Fibroblast of mammary gland (primary cell): ENCODE data around the gene ZNF747.
"Not testable (repeated sequence)": the region's sequence is repeated elsewhere in the genome, so short reads cannot be mapped to it uniquely, and the experiment has no call there.

Experiments
- DNase-seq: peaks from one replicate; pipeline ENCODE4 v3.0.0-alpha.2; 2010; ENCODE audit warnings: low read depth
- H3K4me3 ChIP-seq: 2 replicates; pipeline ENCODE4 v1.5.1; 2011; ENCODE audit warnings: low read depth, mild to moderate bottlenecking, low read length, moderate library complexity; ENCODE audit not compliant: control insufficient read depth
- CTCF ChIP-seq: conservative IDR thresholded peaks from 2 replicates; pipeline ENCODE4 v1.5.1; 2011; ENCODE audit warnings: low read depth, low read length, inconsistent platforms; ENCODE audit not compliant: control insufficient read depth, insufficient read depth

The ZNF747 gene

GRCh38 chr16:30552956-30553355 lies 18.3 kb upstream of the ZNF747 start:
- TF ChIP-seq CTCF, result no peak
- no peak for DNase-seq
- H3K4me3 ChIP-seq, result no peak overlapping the region

- no peak overlapping the region for H3K4me3 ChIP-seq
- no peak for TF ChIP-seq CTCF
- DNase-seq, result no peak
Observed at GRCh38 chr16:30551781-30552180, 17.1 kb upstream of the ZNF747 start.

GRCh38 chr16:30548416-30549253 lies 14.0 kb upstream of the ZNF747 start:
- no peak for DNase-seq
- no peak overlapping the region for H3K4me3 ChIP-seq
- TF ChIP-seq CTCF, result no peak

GRCh38 chr16:30546115-30546514 lies 11.5 kb upstream of the ZNF747 start:
- H3K4me3 ChIP-seq, result no peak overlapping the region
- no peak for TF ChIP-seq CTCF
- DNase-seq, result no peak

- TF ChIP-seq CTCF, result no peak
- no peak for DNase-seq
- no peak overlapping the region for H3K4me3 ChIP-seq
Observed at GRCh38 chr16:30543067-30543466, 8.4 kb upstream of the ZNF747 start.

- no peak for TF ChIP-seq CTCF
- no peak overlapping the region for H3K4me3 ChIP-seq
- DNase-seq, result peak; percentile 81
Observed at GRCh38 chr16:30541502-30542329, 7.1 kb upstream of the ZNF747 start.

- not testable (repeated sequence) for H3K4me3 ChIP-seq, DNase-seq
Observed at GRCh38 chr16:30540916-30541464, 6.3 kb upstream of the ZNF747 start.

- not testable (repeated sequence) for DNase-seq, H3K4me3 ChIP-seq
Observed at GRCh38 chr16:30539986-30540526, 5.4 kb upstream of the ZNF747 start.
